NCI-H128 (cell line): ENCODE measurements around the gene PUS1.

Source experiments
- DNase-seq: peaks from one replicate; lab custom pipeline; 2025; ENCODE audit not compliant: unreplicated experiment; lab: John Stamatoyannopoulos, UW

Gene PUS1

DNA sequence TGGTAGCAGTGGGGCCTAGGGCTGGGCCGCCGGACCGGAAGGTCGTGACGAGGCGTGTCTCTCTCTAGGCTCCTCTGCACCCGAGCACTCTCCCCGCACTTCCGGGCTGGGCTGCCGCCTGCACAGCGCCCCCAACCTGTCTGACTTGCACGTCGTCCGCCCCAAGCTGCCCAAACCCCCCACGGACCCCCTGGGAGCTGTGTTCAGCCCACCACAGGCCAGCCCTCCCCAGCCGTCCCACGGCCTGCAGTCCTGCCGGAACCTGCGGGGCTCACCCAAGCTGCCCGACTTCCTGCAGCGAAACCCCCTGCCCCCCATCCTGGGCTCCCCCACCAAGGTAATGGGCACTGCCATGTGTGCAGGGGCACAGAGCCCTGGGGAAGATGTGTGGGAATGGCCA is 13.3 kb upstream of the PUS1 start:
- no peak for DNase-seq

DNA sequence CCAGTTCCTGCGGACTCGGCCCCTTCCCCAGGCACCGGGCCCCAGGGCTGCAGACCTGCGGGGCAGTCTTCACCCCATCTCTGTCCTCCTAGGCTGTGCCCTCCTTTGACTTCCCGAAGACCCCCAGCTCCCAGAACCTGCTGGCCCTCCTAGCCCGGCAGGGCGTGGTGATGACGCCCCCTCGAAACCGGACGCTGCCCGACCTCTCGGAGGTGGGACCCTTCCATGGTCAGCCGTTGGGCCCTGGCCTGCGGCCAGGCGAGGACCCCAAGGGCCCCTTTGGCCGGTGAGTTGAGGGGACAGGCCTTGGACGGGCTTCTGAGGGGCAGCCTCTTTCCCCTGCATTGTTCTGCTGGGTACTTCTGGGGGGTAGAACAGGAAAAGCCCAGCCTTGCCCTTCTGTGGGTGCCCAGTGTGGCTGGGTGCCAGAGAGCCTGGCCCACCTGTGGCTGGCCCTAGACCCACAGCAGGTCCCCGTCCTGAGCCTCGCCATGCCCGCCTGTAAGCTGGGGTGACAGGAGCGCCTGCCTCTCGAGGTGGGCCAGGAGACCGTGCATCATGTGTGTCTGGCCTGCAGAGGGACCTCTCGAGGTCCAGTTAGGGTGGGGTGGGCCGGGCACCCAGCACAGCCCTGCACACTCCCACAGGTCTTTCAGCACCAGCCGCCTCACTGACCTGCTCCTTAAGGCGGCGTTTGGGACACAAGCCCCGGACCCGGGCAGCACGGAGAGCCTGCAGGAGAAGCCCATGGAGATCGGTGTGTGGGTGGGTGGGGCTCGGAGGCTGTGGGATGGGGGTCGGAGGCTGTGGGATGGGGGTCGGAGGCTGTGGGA is 12.6 kb upstream of the PUS1 start:
- DNase-seq: no peak

DNA sequence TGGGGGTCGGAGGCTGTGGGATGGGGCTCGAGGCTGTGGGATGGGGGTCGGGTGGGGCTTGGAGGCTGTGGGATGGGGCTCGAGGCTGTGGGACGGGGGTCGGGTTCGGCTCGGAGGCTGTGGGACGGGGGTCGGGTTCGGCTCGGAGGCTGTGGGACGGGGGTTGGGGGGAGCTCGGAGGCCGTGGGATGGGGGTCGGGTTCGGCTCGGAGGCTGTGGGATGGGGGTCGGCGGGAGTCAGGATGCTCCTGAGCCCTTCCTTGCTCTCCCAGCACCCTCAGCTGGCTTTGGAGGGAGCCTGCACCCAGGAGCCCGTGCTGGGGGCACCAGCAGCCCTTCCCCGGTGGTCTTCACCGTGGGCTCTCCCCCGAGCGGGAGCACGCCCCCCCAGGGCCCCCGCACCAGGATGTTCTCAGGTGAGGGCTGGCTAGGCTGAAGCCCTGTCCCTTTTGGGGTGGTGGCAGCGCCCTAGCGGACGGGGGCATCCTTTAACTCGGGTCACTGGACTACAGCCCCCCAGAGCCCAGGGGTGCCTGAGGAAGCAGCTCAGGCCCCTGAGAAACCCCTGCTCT is 11.9 kb upstream of the PUS1 start:
- DNase-seq: no peak

DNA sequence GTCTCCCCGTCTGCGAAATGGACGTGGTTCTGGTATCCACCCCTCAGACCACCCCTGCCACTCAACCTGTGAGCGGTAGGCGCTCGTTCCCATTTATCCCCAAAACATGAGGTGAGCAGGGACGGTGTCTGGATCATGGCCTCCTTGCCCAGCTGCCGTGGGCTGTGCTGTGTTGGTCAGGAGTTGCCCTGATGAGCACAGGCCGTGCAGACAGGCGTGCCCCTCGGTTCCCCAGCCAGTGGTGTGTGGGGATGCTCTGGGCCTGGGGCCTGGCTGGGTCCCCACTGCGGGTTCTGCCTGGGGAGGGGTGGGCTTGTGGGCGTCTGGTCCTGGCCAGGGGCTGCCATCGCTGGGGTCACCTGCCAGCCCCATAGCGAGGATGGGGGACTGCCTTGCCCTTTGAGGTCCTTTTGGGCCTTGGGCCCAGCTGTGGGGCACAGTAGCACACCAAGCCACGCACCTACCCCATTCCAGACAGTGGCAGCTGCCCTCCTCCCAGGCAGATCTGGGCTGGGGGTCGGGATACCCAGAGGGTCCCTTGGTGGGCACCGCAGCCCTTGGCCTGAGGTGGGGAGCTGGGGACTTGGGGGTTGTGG is 11.3 kb upstream of the PUS1 start:
- no peak for DNase-seq

DNA sequence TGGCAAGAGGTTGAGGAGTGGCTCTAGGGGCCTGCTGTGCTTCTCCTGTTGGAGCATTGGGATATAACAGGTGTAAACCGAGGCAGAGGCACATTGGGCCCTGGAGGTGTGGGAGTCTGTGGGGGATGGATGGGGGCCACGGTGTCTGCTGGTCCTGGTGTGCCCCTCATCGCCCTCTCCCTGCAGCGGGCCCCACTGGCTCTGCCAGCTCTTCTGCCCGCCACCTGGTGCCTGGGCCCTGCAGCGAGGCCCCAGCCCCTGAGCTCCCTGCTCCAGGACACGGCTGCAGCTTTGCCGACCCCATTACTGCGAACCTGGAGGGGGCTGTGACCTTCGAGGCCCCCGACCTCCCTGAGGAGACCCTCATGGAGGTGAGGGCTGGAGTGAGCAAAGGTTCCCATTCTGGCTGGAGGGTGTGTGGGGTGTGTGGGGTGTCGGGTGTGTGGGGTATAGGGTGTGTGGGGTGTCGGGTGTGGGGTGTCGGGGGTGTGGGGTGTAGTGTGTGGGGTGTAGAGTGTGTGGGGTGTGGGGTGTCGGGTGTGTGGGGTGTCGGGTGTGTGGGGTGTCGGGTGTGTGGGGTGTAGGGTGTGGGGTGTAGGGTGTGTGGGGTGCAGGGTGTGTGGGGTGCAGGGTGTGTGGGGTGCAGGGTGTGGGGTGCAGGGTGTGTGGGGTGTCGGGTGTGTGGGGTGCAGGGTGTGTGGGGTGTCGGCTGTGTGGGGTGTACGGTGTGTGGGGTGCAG is 10.6 kb upstream of the PUS1 start:
- no peak for DNase-seq

DNA sequence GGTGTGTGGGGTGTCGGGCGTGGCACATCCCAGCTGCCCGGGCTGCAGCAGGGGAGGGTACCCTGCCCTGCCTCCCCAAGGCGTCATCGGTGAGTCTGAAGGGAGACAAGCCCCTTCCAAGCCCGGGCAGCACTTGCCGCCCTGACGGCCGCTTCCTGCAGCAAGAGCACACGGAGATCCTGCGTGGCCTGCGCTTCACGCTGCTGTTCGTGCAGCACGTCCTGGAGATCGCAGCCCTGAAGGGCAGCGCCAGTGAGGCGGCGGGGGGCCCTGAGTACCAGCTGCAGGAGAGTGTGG is 10.1 kb upstream of the PUS1 start:
- DNase-seq: no peak

DNA sequence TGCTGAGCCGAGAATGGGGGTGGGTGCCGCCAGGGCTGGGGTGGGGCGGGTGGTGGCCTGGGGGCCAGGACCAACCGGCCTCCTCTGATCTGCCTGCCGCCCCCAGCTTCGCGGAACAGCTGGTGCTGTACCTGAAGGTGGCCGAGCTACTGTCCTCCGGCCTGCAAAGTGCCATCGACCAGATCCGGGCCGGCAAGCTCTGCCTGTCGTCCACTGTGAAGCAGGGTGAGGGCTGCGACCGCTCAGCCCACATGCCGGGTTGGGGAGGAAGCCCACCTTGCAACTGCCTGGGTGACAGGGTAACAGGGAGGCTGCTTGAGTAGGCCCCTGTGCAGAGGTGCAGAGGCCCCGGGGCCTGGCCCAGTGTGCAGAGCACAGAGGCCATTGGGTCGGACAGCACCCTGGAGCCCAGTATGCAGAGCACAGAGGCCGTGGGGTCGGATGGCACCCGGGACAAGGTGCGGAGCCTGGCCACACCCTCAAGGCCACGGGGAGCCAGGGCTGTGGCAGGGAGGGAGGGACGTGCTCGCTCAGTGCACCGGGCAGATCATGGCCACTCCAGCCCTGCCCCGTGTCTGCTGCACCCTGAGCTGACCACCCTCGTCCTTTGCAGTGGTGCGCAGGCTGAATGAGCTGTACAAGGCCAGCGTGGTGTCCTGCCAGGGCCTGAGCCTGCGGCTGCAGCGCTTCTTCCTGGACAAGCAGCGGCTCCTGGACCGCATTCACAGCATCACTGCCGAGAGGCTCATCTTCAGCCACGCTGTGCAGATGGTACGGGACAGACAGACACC is 9.5 kb upstream of the PUS1 start:
- DNase-seq: no peak

DNA sequence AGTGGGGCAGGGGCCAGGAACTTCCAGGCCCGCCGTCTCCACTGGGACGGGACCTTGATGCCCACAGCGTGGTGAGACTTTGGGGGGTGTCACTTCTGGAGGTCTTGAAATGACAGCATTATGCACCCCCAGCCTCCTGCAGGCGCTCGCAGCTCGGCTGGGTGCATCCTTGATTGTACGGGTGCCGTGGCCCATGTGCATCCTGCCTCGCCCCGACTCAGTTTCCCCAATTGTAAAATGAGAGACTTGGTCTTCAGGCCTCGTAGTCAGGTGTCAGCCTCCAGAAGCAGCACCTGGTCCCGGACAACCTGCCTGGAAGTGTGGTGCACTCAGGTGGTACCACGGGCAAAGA is 8.9 kb upstream of the PUS1 start:
- no peak for DNase-seq

DNA sequence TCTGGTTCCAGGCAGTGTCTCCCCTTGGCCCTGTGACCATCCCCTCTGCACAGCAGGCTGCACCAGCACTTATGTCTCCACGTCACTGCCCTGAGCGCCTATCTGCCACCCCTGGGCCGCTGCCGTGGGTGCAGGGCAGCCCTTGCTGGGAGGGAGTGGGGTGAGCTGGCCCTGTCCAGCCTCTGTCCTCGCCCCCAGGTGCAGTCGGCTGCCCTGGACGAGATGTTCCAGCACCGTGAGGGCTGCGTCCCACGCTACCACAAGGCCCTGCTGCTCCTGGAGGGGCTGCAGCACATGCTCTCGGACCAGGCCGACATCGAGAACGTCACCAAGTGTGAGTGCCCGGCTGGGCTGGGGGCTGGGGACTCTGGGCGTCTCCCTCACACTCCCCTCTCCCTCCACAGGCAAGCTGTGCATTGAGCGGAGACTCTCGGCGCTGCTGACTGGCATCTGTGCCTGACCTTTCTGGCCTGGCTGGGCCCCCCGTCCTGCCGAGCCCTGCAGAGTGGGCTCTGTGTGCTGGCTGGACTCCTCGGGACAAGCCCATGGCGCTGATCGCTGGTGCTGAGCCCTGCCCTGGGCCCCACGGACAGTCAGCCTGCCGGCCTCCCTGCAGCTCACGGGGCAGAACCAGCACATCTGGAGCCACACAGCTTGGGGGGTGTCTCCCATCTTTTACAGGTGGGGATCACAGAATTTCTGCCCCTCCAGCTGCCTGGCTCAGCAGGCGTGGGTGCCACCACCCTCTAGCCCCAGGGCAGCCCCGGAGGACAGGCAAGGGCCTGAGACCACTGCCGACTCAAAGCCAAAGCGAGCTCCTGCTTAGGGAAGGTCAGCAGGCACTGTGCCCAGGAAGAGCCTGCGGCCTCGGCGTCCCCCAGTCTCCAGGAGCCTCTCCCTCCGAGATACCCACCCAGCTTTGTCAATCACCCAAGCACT is 7.9 kb upstream of the PUS1 start:
- DNase-seq: no peak

DNA sequence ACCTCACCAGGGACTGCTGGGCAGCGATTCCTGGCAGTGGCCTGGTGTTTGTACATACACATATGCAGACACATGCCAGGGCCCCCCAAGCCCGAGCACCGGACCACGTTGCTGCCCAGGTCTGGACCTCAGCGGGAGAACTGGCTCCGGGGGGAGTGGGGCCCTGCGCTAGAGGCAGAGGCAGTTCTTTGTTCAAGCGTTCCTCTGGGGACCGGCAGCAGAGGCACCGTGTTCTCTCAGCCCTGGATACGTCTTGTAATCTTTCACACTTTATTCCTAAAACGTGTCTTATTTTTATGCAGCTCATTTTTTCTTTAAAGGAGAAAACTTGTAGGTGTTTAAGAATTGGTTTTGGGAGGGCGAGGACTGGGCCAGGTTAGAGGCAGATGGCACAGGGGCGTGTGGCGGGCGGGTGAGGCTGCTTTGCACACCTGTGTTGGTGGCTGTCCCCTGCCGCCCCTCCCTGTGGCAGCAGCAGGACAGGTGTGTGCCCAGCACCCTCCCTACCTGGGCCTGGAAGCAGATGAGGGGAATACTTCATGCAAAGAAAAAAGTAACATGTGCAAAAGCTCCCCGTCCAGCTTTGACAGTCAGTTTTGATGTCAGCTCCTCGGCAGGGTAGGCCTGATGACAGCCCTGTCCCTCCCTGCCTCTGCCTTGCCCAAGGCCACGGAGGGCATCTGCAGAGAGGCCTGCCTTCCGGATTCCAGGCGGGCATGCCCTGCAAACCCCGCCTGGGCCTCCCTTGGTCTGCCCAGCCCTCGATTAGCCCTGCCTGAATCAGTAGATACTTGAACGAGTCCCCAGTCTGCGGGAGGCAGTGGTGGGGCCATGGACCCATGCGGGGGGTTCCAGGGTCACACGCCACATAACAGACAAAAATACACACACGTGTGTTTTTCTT is 7.0 kb upstream of the PUS1 start:
- DNase-seq: no peak

DNA sequence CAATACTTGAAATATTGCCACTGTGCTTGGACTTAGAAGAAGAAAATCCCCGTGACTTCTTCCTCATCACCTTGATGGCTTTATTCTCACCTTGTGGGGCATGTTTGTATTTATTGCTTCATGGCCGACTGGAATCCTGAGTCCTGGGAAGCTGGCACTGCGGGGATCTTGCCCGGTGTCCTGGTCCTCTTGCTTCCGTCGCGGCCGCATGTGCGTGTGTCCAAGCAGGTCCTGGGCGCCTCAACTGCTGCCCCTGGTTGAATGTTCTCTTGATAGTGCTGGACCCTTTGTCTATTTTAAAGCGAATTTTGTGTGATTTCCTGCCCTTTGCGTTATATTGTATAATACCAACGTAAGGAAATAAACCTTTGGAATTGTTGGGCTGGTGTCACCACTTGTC is 6.3 kb upstream of the PUS1 start:
- DNase-seq: no peak

DNA sequence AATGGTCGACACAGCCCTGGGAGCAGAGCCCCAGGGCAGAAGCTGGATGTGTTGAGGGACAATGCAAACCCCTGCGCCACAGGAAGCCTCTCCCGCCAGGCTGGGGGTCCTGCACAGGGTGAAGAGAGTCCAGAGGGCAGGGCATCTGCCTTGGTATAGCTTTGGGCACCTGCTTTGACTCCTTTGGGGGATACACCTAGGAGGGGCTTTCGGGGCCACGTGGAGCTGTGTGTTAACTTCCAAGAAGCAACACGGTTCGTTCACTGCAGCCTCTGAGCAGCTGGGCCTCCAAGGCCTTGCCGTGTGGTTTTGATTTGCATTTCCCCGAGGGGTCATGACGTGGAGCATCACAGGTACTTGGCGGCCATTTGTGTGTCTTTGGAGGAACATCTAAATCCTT is 5.8 kb upstream of the PUS1 start:
- no peak for DNase-seq

DNA sequence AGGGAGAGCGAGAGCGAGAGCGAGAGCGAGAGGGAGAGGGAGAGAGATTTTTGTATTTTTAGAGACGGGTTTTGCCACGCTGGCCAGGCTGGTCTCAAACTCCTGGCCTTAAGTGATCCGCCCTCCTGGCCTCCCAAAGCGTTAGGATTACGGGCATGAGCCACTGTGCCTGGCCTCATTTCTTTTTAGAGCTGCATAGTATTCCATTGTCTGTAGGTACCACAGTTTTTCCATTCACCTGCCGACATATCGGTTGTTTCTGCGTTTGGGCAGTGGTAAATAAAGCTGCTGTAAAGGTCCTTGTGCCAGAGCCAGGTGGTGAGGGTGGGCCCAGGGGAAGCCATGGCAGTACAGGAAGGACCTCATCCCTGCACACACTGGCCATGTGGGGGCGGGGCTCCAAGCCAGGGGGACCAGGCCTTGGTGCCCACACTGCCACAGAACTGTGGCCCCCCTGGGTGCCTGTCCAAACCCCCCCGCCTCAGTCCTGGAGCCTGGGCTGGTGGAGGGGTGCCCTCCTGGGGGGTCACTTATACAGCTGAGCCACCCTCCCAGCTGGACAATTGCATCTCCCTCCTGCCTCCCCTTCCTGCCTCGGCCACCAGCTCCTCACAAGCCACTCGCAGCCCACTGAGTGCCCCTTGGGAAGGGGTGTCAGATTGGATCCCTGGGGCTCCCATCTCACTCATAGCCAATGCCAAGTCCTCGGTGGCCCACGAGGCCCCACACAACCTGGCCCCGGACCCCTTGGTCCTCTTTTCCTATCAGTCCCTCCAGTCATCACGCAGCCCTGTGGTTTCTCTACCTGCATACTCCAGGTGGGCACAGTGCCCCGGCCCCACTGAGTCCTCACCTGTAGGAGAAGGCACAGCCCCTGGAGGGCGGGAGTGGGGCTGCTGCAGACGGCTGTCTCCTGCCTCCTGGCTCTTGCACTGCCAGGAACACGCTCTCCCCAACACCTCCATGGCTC is 1.7 kb upstream of the PUS1 start:
- DNase-seq: no peak

DNA sequence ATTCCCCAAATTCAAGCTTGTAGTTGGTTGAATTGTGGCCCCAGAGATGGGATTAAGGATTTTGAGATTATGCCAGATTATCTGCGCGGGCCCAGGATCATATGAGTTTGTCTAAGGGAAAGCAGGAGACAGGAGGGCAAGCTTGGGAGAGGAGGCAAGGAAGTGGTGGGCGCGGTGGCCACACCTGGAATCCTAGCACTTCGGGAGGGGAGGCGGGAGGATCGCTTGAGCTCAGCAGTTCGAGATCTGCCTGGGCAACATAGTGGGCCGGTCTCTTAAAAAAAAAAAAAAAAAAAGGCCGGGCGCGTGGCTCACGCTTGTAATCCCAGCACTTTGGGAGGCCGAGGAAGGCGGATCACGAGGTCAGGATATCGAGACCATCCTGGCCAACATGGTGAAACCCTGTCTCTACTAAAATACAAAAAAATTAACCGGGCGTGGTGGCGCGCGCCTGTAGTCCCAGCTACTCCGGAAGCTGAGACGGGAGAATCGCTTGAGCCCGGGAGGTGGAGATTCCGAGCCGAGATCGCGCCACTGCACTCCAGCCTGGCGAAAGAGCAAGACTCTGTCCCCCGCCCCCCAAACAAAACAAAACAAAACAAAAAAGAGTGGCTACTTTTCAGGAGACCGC is 881 bp upstream of the PUS1 start:
- no peak for DNase-seq

DNA sequence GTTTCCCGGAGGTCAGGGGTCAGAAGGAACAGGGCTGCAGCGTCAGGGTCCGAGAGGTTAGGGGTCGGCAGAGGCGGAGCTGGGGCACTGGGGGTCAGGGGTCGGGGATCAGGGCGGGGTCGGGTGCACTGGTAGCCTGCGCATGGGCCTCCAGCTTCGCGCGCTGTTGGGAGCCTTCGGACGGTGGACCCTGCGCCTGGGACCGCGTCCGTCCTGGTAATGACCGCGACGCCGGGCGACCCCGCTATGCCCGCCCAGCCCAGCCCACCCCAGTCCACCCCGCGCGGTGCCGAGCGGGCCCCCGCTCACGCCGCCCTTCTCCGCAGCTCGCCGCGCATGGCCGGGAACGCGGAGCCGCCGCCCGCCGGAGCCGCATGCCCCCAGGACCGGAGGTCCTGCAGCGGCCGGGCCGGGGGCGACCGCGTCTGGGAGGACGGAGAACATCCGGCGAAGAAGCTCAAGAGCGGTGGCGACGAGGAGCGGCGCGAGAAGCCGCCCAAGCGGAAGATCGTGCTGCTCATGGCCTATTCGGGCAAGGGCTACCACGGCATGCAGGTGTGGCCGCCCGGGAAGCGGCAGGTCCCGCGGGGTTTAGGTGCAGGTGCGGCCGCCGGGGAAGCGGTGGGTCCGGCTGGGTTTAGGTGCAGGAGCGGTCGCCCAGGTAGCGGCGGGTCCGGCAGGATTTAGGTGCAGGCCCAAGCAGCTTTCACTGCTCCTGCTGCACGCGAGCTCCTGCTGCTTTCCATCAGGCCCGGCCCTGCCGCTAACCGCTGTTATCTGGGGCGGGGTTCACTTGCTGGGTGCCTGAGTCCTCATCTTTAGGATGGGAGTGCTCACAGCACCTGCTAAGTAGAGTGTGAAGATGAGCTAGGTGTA is 743 bp downstream of the PUS1 start:
- no peak for DNase-seq

DNA sequence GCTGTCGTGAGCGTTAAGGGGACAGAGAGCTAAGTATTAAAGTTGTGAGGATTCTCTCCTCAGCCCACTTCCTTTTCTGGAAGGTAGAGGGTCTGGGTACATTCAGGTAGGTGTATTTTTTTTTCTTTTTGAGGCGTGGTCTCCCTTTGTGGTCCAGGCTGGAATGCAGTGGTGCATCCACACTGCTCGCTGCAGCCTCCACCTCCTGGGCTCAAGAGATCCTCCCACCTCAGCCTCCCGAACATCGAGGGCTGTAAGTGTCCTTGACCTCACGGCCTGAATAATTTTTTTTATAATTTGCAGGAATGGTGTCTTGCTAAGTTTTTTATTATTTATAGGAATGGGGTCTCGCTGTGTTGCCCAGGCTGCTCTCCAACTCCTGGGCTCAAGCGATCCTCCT is 1.4 kb downstream of the PUS1 start:
- DNase-seq: no peak

DNA sequence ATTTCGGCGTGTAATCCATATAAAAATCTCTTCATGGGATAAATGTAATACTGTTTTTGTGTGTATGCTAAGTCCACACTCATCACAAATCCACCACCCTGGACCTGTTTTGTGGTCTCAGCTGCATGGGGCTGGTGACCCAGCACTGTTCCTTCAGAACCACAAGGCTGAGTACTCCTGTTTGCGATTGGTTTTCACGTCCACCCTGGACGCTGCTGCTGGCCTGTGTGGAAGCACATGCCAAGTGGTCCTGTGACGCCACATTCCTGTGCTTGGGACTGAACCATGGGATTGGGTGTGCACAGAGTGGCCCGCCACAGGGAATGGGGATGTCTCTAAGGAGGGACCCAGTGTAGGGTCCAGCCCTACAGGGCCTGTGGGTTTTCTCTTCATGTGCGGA is 4.3 kb downstream of the PUS1 start:
- no peak for DNase-seq
